Left lung (tissue), 10 donors: ENCODE data around the gene RRAD. TPM values are rescaled to one million over a fixed set of nuclear protein-coding genes. Genes with fewer than 3 reads are reported as not detected.
A peak's percentile ranks its signal among the peaks of the same experiment; 100 is the strongest.
"Not testable (repeated sequence)": the region's sequence is repeated elsewhere in the genome, so short reads cannot be mapped to it uniquely, and the experiment has no call there.

Experiments
- ATAC-seq: fragments of 200-7000 bp; cut with Tn5 transposase; one replicate; pipeline ENCODE4 v1.9.1; 2020; ENCODE audit warnings: moderate library complexity
- DNase-seq, 4 donors: peaks; one replicate each; pipeline ENCODE4 v3.0.0-alpha.2; 2013 to 2020
- H3K27ac ChIP-seq, 2 donors: fragments of 200-600 bp; sonication (generic) in 1 of 2; one replicate each; pipeline versions ENCODE4 v1.5.0 to v1.8.0; 2020 to 2021
- H3K27me3 ChIP-seq, 2 donors: fragments of 200-600 bp; sonication (generic) in 1 of 2; one replicate each; pipeline versions ENCODE4 v1.5.0 to v1.8.0; 2020 to 2021
- H3K36me3 ChIP-seq, 2 donors: fragments of 200-600 bp; sonication (generic) in 1 of 2; one replicate each; pipeline versions ENCODE4 v1.5.0 to v1.8.0; 2020 to 2021
- H3K4me1 ChIP-seq, 2 donors: fragments of 200-600 bp; one replicate each; pipeline ENCODE4 v1.8.0; 2021
- H3K4me3 ChIP-seq, 2 donors: fragments of 200-600 bp; sonication (generic) in 1 of 2; one replicate each; pipeline versions ENCODE4 v1.5.0 to v1.8.0; 2020 to 2021; ENCODE audit warnings: mild to moderate bottlenecking in 1 of 2
- H3K9me3 ChIP-seq, 2 donors: fragments of 200-600 bp; sonication (generic) in 1 of 2; one replicate each; pipeline versions ENCODE4 v1.5.0 to v1.8.0; 2020 to 2021
- intact Hi-C, 2 donors: fragments of 100-400 bp; cut with DNase I; formaldehyde crosslinking; loops; one replicate each; pipeline versions ENCODE4 v1.11.2 to v1.14.2; 2022
- polyA plus RNA-seq, 6 donors: library from polyadenylated mRNA; unstranded; fragments of 120-200 nt; gene quantifications; one replicate each; pipeline ENCODE4 v1.2.1, GENCODE V29; 2013; ENCODE audit not compliant: insufficient read length in 6 of 6
- total RNA-seq, 2 donors: library from RNA; stranded (reverse); fragmentation: NEBNext Ultra II Directional; extraction: Animal tissue kit (Norgen Biotek cat#: 25700); gene quantifications; one replicate each; pipeline ENCODE4 v1.2.1, GENCODE V29; 2021
- TF ChIP-seq, protein P1 (sequence below), 2 donors: fragments of 200-600 bp; sonication (generic) in 1 of 2; IDR thresholded peaks; one replicate each; pipeline versions ENCODE4 v1.5.0 to v1.8.0; 2021; ENCODE audit warnings: antibody characterized with exemption in 2 of 2
- donor health status: DM: no; HTN: yes; CAD: no.
- donor health status: DM: no; HTN: no; CAD: no.

RRAD gene
- total and polyA plus RNA-seq, 8 donors = 8.1 to 31.8 (median 9.0) TPM

GRCh38 chr16:66960270-66960669, 34.9 kb upstream of the RRAD start:
- H3K9me3 ChIP-seq = no peaks in the 10 kb centered on the region
- no peaks in the 10 kb centered on the region for H3K36me3 ChIP-seq
- intact Hi-C loops = no loop called here
- DNase-seq = no peak
- no peaks in the 10 kb centered on the region for H3K27me3 ChIP-seq
- TF ChIP-seq, protein P1, sequence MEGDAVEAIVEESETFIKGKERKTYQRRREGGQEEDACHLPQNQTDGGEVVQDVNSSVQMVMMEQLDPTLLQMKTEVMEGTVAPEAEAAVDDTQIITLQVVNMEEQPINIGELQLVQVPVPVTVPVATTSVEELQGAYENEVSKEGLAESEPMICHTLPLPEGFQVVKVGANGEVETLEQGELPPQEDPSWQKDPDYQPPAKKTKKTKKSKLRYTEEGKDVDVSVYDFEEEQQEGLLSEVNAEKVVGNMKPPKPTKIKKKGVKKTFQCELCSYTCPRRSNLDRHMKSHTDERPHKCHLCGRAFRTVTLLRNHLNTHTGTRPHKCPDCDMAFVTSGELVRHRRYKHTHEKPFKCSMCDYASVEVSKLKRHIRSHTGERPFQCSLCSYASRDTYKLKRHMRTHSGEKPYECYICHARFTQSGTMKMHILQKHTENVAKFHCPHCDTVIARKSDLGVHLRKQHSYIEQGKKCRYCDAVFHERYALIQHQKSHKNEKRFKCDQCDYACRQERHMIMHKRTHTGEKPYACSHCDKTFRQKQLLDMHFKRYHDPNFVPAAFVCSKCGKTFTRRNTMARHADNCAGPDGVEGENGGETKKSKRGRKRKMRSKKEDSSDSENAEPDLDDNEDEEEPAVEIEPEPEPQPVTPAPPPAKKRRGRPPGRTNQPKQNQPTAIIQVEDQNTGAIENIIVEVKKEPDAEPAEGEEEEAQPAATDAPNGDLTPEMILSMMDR (IDR thresholded peaks at IDR 0.05) = no peak
- peaks cover 0 to 31% of the 10 kb centered on the region in 2 donors for H3K4me1 ChIP-seq
- H3K4me3 ChIP-seq = no peak overlapping the region
- ATAC-seq = no peak
- no peak overlapping the region for H3K27ac ChIP-seq

DNA sequence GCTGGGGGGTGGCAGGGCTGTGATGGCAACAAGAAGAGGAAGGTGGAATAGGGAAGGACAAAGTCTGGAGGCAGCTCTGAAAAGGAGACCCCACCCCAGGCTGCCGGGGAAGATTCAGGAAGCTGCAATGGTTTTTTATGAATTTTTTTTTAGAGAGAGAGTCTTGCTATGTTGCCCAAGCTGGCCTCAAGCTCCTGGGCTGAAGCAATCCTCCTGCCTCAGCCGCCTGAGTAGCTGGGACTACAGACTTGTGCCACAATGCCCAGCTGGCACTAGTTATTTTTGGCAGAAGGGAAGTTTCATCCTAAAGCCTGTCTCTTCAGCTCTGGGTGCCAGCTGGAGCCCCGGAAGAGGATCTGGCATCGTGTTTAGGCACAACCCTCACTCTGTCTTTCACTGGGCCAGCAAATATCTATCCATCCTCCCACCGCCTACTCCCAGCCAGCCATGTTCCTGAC, 34.4 kb upstream of the RRAD start:
- no peak for DNase-seq
- intact Hi-C loops = no loop called here
- Histone ChIP-seq H3K4me3 (no peak overlapping the region), H3K4me1 (peaks cover 0 to 31% of the 10 kb centered on the region in 2 donors), H3K36me3 (no peaks in the 10 kb centered on the region), H3K9me3 (no peaks in the 10 kb centered on the region), H3K27ac (peak overlapping the region in 1 of 2 donors; percentile 8), H3K27me3 (no peaks in the 10 kb centered on the region)
- TF ChIP-seq, protein P1 (IDR thresholded peaks at IDR 0.05) = no peak
- peak; percentile 6 for ATAC-seq

- Histone ChIP-seq H3K9me3 (no peaks in the 10 kb centered on the region), H3K27ac (no peak overlapping the region), H3K4me3 (no peak overlapping the region), H3K27me3 (no peaks in the 10 kb centered on the region), H3K36me3 (no peaks in the 10 kb centered on the region), H3K4me1 (peaks cover 0 to 31% of the 10 kb centered on the region in 2 donors)
- intact Hi-C loops = no loop called here
- ATAC-seq (no peak), DNase-seq (no peak)
- TF ChIP-seq, protein P1 (IDR thresholded peaks at IDR 0.05) = no peak
These were observed 33.7 kb upstream of the RRAD start for GRCh38 chr16:66958857-66959703.

GRCh38 chr16:66956154-66956457, 30.8 kb upstream of the RRAD start:
- DNase-seq, intact Hi-C loops, ATAC-seq, H3K27ac ChIP-seq, H3K4me3 ChIP-seq, H3K36me3 ChIP-seq, H3K9me3 ChIP-seq: not testable (repeated sequence)
- Histone ChIP-seq H3K27me3 (peaks cover 0 to 17% of the 10 kb centered on the region in 2 donors), H3K4me1 (peaks cover 0 to 17% of the 10 kb centered on the region in 2 donors)

- H3K36me3 ChIP-seq, intact Hi-C loops, H3K9me3 ChIP-seq, ATAC-seq, H3K4me3 ChIP-seq, H3K27ac ChIP-seq: not testable (repeated sequence)
- H3K4me1 ChIP-seq = peaks cover 0 to 13% of the 10 kb centered on the region in 2 donors
- H3K27me3 ChIP-seq = peaks cover 0 to 22% of the 10 kb centered on the region in 2 donors
- DNase-seq = peak in 1 of 4 donors; percentile 8
These were observed 30.2 kb upstream of the RRAD start for GRCh38 chr16:66955363-66956153.

- Histone ChIP-seq H3K27me3 (peaks cover 2 to 35% of the 10 kb centered on the region in 2 donors), H3K4me1 (peaks cover 0 to 4% of the 10 kb centered on the region in 2 donors), H3K9me3 (no peaks in the 10 kb centered on the region), H3K36me3 (no peaks in the 10 kb centered on the region), H3K4me3 (no peak overlapping the region), H3K27ac (no peak overlapping the region)
- TF ChIP-seq, protein P1 (IDR thresholded peaks at IDR 0.05) = peak; percentile 66 to 87
- ATAC-seq = peak; percentile 97
- intact Hi-C loops = no loop called here
- DNase-seq = peak; percentile 61 to 79 (median 68)
These were observed 28.8 kb upstream of the RRAD start for GRCh38 chr16:66954097-66954659.
